DOHH2 (cell line): ENCODE measurements around the gene SIK3.
A peak's percentile ranks its signal among the peaks of the same experiment; 100 is the strongest.
"Not testable (repeated sequence)": the region's sequence is repeated elsewhere in the genome, so short reads cannot be mapped to it uniquely, and the experiment has no call there.

Source experiments
- H3F3A ChIP-seq: fragments of 200-600 bp; sonication (generic), shearing (Covaris generic); 2 replicates; pipeline ENCODE4 v1.6.0; 2016; ENCODE audit warnings: antibody characterized with exemption, mild to moderate bottlenecking; ENCODE audit not compliant: control insufficient read depth, insufficient read depth
- H3K27ac ChIP-seq: fragments of 200-600 bp; sonication (generic); 2 replicates; pipeline ENCODE4 v1.5.1; 2014; ENCODE audit warnings: low read depth, mild to moderate bottlenecking, low read length, moderate library complexity
- H3K27me3 ChIP-seq: fragments of 200-600 bp; sonication (generic); 2 replicates; pipeline ENCODE4 v1.6.1; 2014; ENCODE audit warnings: mild to moderate bottlenecking, low read length, mixed read lengths; ENCODE audit not compliant: control insufficient read depth
- H3K36me3 ChIP-seq: fragments of 200-600 bp; sonication (generic); 2 replicates; pipeline ENCODE4 v1.6.1; 2014; ENCODE audit warnings: mild to moderate bottlenecking, low read length, moderate library complexity, mixed read lengths; ENCODE audit not compliant: control insufficient read depth
- H3K4me1 ChIP-seq: fragments of 200-600 bp; sonication (generic); 2 replicates; pipeline ENCODE4 v1.6.1; 2014; ENCODE audit warnings: mild to moderate bottlenecking, low read length, mixed read lengths; ENCODE audit not compliant: control insufficient read depth
- H3K4me2 ChIP-seq: fragments of 200-600 bp; sonication (generic); 2 replicates; pipeline ENCODE4 v1.6.0; 2014; ENCODE audit warnings: mild to moderate bottlenecking, low read length, moderate library complexity
- H3K4me3 ChIP-seq: fragments of 200-600 bp; sonication (generic); 2 replicates; pipeline ENCODE4 v1.5.1; 2014; ENCODE audit warnings: mild to moderate bottlenecking, low read length, mixed read lengths
- H3K79me2 ChIP-seq: fragments of 200-600 bp; sonication (generic); 2 replicates; pipeline ENCODE4 v1.6.1; 2014; ENCODE audit warnings: mild to moderate bottlenecking, low read length, mixed read lengths; ENCODE audit not compliant: control insufficient read depth
- H3K9me2 ChIP-seq: fragments of 200-600 bp; sonication (generic); replicated peaks from 2 replicates; pipeline ENCODE4 v1.6.1; 2014; ENCODE audit warnings: mild to moderate bottlenecking, low read length, mixed read lengths; ENCODE audit not compliant: control insufficient read depth
- H3K9me3 ChIP-seq: fragments of 200-600 bp; sonication (generic); 2 replicates; pipeline ENCODE4 v1.6.1; 2014; ENCODE audit warnings: antibody characterized with exemption, low read length, mixed read lengths; ENCODE audit not compliant: control insufficient read depth, insufficient read depth
- H4K20me1 ChIP-seq: fragments of 200-600 bp; sonication (generic); 2 replicates; pipeline ENCODE4 v1.6.0; 2014; ENCODE audit warnings: low read depth, mild to moderate bottlenecking, antibody characterized with exemption, low read length, moderate library complexity; ENCODE audit not compliant: control insufficient read depth, insufficient read depth
- CTCF ChIP-seq: fragments of 200-600 bp; sonication (generic); IDR thresholded peaks from one replicate; pipeline ENCODE4 v1.5.1; 2014; ENCODE audit warnings: antibody characterized with exemption, mild to moderate bottlenecking, low read depth, low read length; ENCODE audit not compliant: poor library complexity, severe bottlenecking
- EZH2phosphoT487 ChIP-seq: fragments of 200-600 bp; sonication (generic); IDR thresholded peaks from 2 replicates; pipeline ENCODE4 v1.6.1; 2017; ENCODE audit warnings: borderline replicate concordance, mild to moderate bottlenecking, antibody characterized with exemption, low read length, moderate library complexity, mixed read lengths

SIK3 gene

DNA sequence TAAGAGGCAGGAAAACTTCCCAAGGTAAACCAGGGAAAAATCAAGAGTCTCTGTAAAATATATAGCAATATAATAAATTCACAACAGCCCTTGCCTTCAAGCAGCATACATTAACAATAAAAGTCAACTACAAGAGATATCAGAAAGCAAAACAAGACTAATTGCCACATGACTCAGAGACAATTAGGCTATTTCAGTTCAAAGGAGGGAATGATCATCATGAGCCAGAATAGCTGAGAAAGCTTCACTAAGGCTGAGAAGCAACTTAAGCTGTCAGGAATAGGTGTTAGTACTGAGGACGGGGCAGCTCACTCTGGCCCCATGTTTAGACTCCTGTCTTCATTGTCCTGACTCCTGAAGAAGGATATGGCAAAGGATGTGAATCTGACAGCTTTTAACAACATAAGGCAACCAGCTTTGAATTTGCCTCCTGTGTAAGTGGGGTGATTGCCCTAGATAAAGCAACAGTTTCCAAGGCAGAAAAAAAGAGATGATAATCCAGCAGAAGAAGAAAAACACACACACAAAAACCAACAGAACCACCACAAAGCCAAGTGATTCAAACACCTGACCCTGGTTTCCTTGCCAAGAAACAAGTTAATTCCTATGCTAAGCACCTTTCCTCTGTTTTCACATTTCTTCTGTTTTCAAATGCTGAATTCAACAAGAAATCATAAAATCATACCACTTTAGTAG is 60.8 kb downstream of the SIK3 start:
- H3K4me2 ChIP-seq: peak overlapping the region; percentile 49
- no peaks in the 10 kb centered on the region for H3K27me3 ChIP-seq
- H3K9me2 ChIP-seq: no peaks in the 10 kb centered on the region
- TF ChIP-seq EZH2phosphoT487 (no peak), CTCF (no peak)
- no peaks in the 10 kb centered on the region for H3F3A ChIP-seq
- peaks cover 3% of the 10 kb centered on the region; the same call in 1 of the 2 replicates for H4K20me1 ChIP-seq
- peaks cover 77% of the 10 kb centered on the region for H3K79me2 ChIP-seq
- no peaks in the 10 kb centered on the region for H3K36me3 ChIP-seq
- H3K27ac ChIP-seq: peak overlapping the region; percentile 42
- H3K9me3 ChIP-seq: no peaks in the 10 kb centered on the region
- peak overlapping the region; percentile 49 for H3K4me3 ChIP-seq
- H3K4me1 ChIP-seq: peaks cover 36% of the 10 kb centered on the region

DNA sequence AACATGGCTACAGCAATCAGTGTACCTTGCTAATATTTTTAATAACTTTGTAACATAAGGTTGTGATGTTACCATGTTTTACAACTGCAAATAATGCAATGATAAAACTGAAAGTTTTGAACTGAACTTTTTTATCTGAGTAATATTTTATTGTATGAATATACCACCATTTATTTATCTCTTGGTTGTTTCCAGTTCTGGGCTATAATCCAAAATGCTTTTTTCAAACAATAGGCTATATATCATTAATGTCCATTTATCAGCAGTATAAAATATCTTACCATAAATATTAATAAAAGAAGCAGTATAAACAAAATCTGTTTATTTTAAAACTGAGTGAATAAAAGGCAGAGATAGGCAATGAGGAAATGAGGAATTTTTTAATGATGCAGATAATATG is 63.3 kb downstream of the SIK3 start:
- peaks cover 62% of the 10 kb centered on the region for H3K79me2 ChIP-seq

DNA sequence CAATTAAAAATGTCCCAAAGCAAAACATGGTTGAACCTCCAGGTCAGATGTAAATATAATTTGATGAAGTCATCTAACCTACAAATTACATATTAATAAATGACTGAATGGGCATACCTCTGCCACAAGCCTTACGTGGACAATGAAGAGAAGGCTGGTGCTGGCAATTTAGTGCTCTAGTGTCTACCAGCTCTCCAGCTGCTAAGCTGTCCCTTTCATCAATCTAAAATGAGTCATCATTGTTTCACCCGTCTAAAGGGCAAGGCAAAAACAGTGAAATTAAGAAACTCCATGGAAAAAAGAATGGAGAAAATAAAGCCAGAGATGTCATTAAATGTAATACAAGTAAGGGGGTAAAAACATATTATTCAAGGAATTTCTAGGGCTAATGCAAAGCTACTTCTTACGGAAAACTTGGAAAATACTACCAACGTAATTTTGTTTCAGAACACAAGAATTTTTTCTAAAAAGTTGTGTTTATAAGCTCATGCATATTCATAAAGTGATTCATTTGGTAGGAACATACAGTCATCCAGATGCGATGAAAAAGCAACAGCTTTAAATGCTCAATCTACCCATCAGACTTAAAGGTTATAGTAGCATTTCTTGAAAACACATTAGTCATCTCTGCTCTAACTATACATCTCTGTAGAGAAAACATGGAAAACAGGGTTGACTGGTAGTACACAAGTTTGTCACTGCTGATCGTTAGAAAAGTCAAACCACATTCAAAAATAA is 71.5 kb downstream of the SIK3 start:
- no peaks in the 10 kb centered on the region for H3K27me3 ChIP-seq
- H3K9me2 ChIP-seq: no peaks in the 10 kb centered on the region
- H3K4me2 ChIP-seq: no peak overlapping the region
- peaks cover 5% of the 10 kb centered on the region; the same call in 1 of the 2 replicates for H3F3A ChIP-seq
- H3K9me3 ChIP-seq: no peaks in the 10 kb centered on the region
- peaks cover 8% of the 10 kb centered on the region; the same call in 1 of the 2 replicates for H4K20me1 ChIP-seq
- TF ChIP-seq CTCF (no peak), EZH2phosphoT487 (no peak)
- peaks cover 79% of the 10 kb centered on the region for H3K79me2 ChIP-seq
- H3K4me1 ChIP-seq: 0 out of 2 replicates have a peak, but pooled peaks cover 4% of the 10 kb centered on the region
- H3K4me3 ChIP-seq: no peak overlapping the region
- no peaks in the 10 kb centered on the region for H3K36me3 ChIP-seq
- H3K27ac ChIP-seq: no peak overlapping the region

More for the DNA sequence above, 63.3 kb downstream of the SIK3 start:
- Histone ChIP-seq H3K36me3 (no peaks in the 10 kb centered on the region), H3K9me3 (no peaks in the 10 kb centered on the region), H4K20me1 (peaks cover 3% of the 10 kb centered on the region; the same call in 1 of the 2 replicates), H3K27me3 (no peaks in the 10 kb centered on the region), H3K27ac (no peak overlapping the region), H3K4me1 (peaks cover 30% of the 10 kb centered on the region), H3K4me3 (no peak overlapping the region), H3K9me2 (no peaks in the 10 kb centered on the region), H3F3A (no peaks in the 10 kb centered on the region; the same call in 1 of the 2 replicates), H3K4me2 (no peak overlapping the region)
- no peak for TF ChIP-seq EZH2phosphoT487
- TF ChIP-seq CTCF: no peak

DNA sequence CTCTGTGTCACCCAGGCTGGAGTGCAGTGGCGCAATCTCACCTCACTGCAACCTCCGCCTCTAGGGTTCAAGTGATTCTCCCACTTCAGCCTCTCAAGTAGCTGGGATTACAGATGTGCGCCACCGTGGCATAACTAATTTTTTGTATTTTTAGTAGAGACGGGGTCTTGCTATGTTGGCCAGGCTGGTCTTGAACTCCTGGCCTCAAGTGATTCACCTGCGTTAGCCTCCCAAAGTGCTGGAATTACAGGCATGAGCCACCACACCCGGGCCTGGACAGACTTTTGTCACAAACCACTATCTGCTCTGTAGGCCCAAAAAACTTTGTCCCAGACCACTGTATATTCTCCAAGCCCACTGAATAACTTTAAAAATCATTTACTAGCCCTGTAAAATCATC is 74.5 kb downstream of the SIK3 start:
- H3K9me2 ChIP-seq, H3F3A ChIP-seq, H3K27ac ChIP-seq, H3K4me3 ChIP-seq, H3K9me3 ChIP-seq, H3K4me2 ChIP-seq, H3K36me3 ChIP-seq, H3K27me3 ChIP-seq: not testable (repeated sequence)
- Histone ChIP-seq H4K20me1 (peaks cover 15% of the 10 kb centered on the region), H3K79me2 (peaks cover 83% of the 10 kb centered on the region), H3K4me1 (peaks cover 15% of the 10 kb centered on the region)
